ENCODE results near the gene SKIC8.

Gene SKIC8
- total RNA-seq = 17.9 to 53.7 (median 36.4) reads per million in 3 experiments

- peak; percentile 89 for DNase-seq
These were observed at the start of gene SKIC8 for GRCh38 chr15:78299101-78299930. Gene SKIC8, minus strand, starts transcription at chr15:78299609. Its CDS starts 3,923 bp downstream, at chr15:78295686.

GRCh38 chr15:78347586-78348543 lies 48.5 kb upstream of the SKIC8 start:
- no peak for DNase-seq

GRCh38 chr15:78345396-78346125 lies 46.2 kb upstream of the SKIC8 start:
- DNase-seq = no peak

GRCh38 chr15:78343276-78344060 lies 44.1 kb upstream of the SKIC8 start:
- DNase-seq = no peak

GRCh38 chr15:78342021-78342420 lies 42.6 kb upstream of the SKIC8 start:
- DNase-seq = no peak

- DNase-seq = no peak
These were observed 41.9 kb upstream of the SKIC8 start for GRCh38 chr15:78341057-78341987.

GRCh38 chr15:78340231-78341056 lies 41.0 kb upstream of the SKIC8 start, which contains the start of gene CRABP1:
Gene CRABP1, plus strand, starts transcription at chr15:78340353. Its CDS starts 76 bp downstream, at chr15:78340429.
- DNase-seq = no peak

- DNase-seq = no peak
These were observed 40.1 kb upstream of the SKIC8 start for GRCh38 chr15:78339559-78339958.

- no peak for DNase-seq
These were observed 39.4 kb upstream of the SKIC8 start for GRCh38 chr15:78338781-78339180.

GRCh38 chr15:78335985-78336384 lies 36.6 kb upstream of the SKIC8 start:
- no peak for DNase-seq

- DNase-seq = no peak
These were observed 35.4 kb upstream of the SKIC8 start for GRCh38 chr15:78334845-78335244.

GRCh38 chr15:78329625-78330024 lies 30.2 kb upstream of the SKIC8 start:
- no peak for DNase-seq

- DNase-seq = no peak
These were observed 28.1 kb upstream of the SKIC8 start for GRCh38 chr15:78327466-78327865.

GRCh38 chr15:78325092-78325843 lies 25.9 kb upstream of the SKIC8 start:
- no peak for DNase-seq

- no peak for DNase-seq
These were observed 24.7 kb upstream of the SKIC8 start for GRCh38 chr15:78324144-78324543.

- DNase-seq = no peak
These were observed 24.3 kb upstream of the SKIC8 start for GRCh38 chr15:78323693-78324092.

GRCh38 chr15:78322724-78323521 lies 23.5 kb upstream of the SKIC8 start:
- no peak for DNase-seq

- DNase-seq = no peak
These were observed 22.8 kb upstream of the SKIC8 start for GRCh38 chr15:78322243-78322642.

All from central memory CD4-positive, alpha-beta T cell (primary cell).